HG03460 (cell line): Measurements from ENCODE around the gene TESPA1.
"Not testable (repeated sequence)": the region's sequence is repeated elsewhere in the genome, so short reads cannot be mapped to it uniquely, and the experiment has no call there.

ENCODE experiments used
- ATAC-seq: cut with Tn5 transposase; IDR thresholded peaks from one replicate; pipeline ENCODE4 v1.9.1; 2021; ENCODE audit not compliant: unreplicated experiment

TESPA1 gene

GRCh38 chr12:54986773-54987172, 2.2 kb upstream of the TESPA1 start:
- not testable (repeated sequence) for ATAC-seq

- no peak for ATAC-seq
Observed at GRCh38 chr12:54983536-54984101, 943 bp downstream of the TESPA1 start.

GRCh38 chr12:54981796-54982195, 2.8 kb downstream of the TESPA1 start:
- no peak for ATAC-seq

GRCh38 chr12:54980341-54980740, 4.2 kb downstream of the TESPA1 start:
- no peak for ATAC-seq

GRCh38 chr12:54977857-54978256, 6.7 kb downstream of the TESPA1 start:
- no peak for ATAC-seq

GRCh38 chr12:54977155-54977554, 7.4 kb downstream of the TESPA1 start:
- no peak for ATAC-seq

- ATAC-seq: no peak
Observed at GRCh38 chr12:54975875-54976274, 8.7 kb downstream of the TESPA1 start.

- ATAC-seq: no peak
Observed at GRCh38 chr12:54975272-54975671, 9.3 kb downstream of the TESPA1 start.

- no peak for ATAC-seq
Observed at GRCh38 chr12:54974279-54974678, 10.3 kb downstream of the TESPA1 start.

GRCh38 chr12:54973556-54973955, 11.0 kb downstream of the TESPA1 start:
- ATAC-seq: no peak

- no peak for ATAC-seq
Observed at GRCh38 chr12:54970741-54971140, 13.8 kb downstream of the TESPA1 start.

- no peak for ATAC-seq
Observed at GRCh38 chr12:54968181-54968730, 16.3 kb downstream of the TESPA1 start.

GRCh38 chr12:54967461-54967860, 17.1 kb downstream of the TESPA1 start:
- no peak for ATAC-seq

GRCh38 chr12:54961190-54961589, 23.4 kb downstream of the TESPA1 start:
- no peak for ATAC-seq

- ATAC-seq: peak; percentile 62
Observed at GRCh38 chr12:54959291-54960018, 25.1 kb downstream of the TESPA1 start.

GRCh38 chr12:54958048-54958658, 26.4 kb downstream of the TESPA1 start:
- no peak for ATAC-seq

- ATAC-seq: no peak
Observed at GRCh38 chr12:54956818-54957641, 27.5 kb downstream of the TESPA1 start.

GRCh38 chr12:54956322-54956721, 28.2 kb downstream of the TESPA1 start:
- no peak for ATAC-seq

GRCh38 chr12:54954801-54955200, 29.8 kb downstream of the TESPA1 start:
- ATAC-seq: no peak

- no peak for ATAC-seq
Observed at GRCh38 chr12:54954228-54954627, 30.3 kb downstream of the TESPA1 start.

GRCh38 chr12:54950071-54950727, 34.4 kb downstream of the TESPA1 start:
- ATAC-seq: no peak
